ENCODE data around the gene CXCR1.

DNA sequence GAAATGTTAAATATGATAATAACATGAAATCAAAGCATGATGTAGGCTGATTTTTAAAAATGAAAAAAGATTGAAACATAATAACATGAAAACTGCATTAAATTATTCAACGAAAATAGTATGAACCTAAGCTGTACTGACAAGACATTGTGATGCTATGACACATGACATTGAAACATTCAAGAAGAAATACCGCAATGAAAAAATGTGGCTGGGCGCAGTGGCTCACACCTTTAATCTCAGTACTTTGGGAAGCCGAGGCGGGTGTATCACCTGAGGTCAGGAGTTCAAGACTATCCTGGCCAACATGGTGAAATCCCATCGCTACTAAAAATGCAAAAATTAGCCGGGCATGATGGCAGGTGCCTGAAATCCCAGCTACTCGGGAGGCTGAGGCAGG is 14.6 kb downstream of the CXCR1 start:
- TF ChIP-seq GATA2 (IDR thresholded peaks at IDR 0.05; ENCODE audit: low read depth, low read length) = no peak
- TF ChIP-seq GATA3 (IDR thresholded peaks at IDR 0.05; ENCODE audit: low read depth, low read length) = no peak
